Testis (tissue), 3 donors: ENCODE measurements around the gene LZTS2. TPM values are rescaled to one million over a fixed set of nuclear protein-coding genes. Genes with fewer than 3 reads are reported as not detected.
A peak's percentile ranks its signal among the peaks of the same experiment; 100 is the strongest.

Source experiments
- DNase-seq: peaks from one replicate; pipeline ENCODE4 v3.0.0-alpha.2; 2019
- H3K27ac ChIP-seq, 2 donors: fragments of 200-600 bp; sonication (generic); one replicate each; pipeline ENCODE4 v1.5.1; 2019
- H3K27me3 ChIP-seq: fragments of 200-600 bp; sonication (generic); one replicate; pipeline ENCODE4 v1.5.1; 2019
- H3K36me3 ChIP-seq: fragments of 200-600 bp; sonication (generic); one replicate; pipeline ENCODE4 v1.5.1; 2017; ENCODE audit warnings: low read depth; ENCODE audit errors: missing control alignments
- H3K4me1 ChIP-seq: fragments of 200-600 bp; sonication (generic); one replicate; pipeline ENCODE4 v1.5.1; 2019
- H3K4me3 ChIP-seq, 2 donors: fragments of 200-600 bp; sonication (generic); one replicate each; pipeline ENCODE4 v1.5.1; 2017 to 2019
- H3K9me3 ChIP-seq: fragments of 200-600 bp; sonication (generic); one replicate; pipeline ENCODE4 v1.5.1; 2017
- CTCF ChIP-seq, 3 experiments: fragments of 450-650 bp in 2 of 3; fragments of 200-600 bp in 1 of 3; sonication (generic) in 1 of 3; IDR thresholded peaks; one replicate each; pipeline ENCODE4 v1.5.1; 2016 to 2019; ENCODE audit warnings: antibody characterized with exemption in 3 of 3, mild to moderate bottlenecking in 2 of 3, moderate library complexity in 1 of 3
- POLR2A ChIP-seq: fragments of 450-650 bp; IDR thresholded peaks from one replicate; pipeline ENCODE4 v1.6.1; 2017; ENCODE audit warnings: antibody characterized with exemption, mild to moderate bottlenecking, moderate library complexity
- WGBS, 2 donors: methylation state at CpG; one replicate each; pipeline ENCODE4 v1.1.5; 2018; 5-methylcytosine and 5-hydroxymethylcytosine counted together
- intact Hi-C: fragments of 100-400 bp; cut with DNase I; formaldehyde crosslinking; loops from one replicate; pipeline ENCODE4 v1.15.1; 2023; ENCODE audit warnings: low total_unique reads
- polyA plus RNA-seq: library from polyadenylated mRNA; stranded (reverse); fragments of 350-450 nt; fragmentation: Illumina TruSeq; extraction: RNeasy Lipid Tissue Mini Kit (QIAGEN cat#74804); gene quantifications from one replicate; pipeline ENCODE4 v1.2.3, GENCODE V29; 2014; ENCODE audit warnings: low read depth, low replicate concordance; ENCODE audit not compliant: insufficient read depth
- total RNA-seq, 2 donors: library from RNA; depleted of rRNA; stranded (reverse); fragments of >200 nt; gene quantifications; one replicate each; pipeline ENCODE4 v1.2.3, GENCODE V29; 2016

The LZTS2 gene
- total and polyA plus RNA-seq, 3 donors from 2014 or later, result 65.9 to 158 (median 133) TPM

- peak; percentile 58 for DNase-seq
- intact Hi-C loops, result no loop called here
- no peaks in the 10 kb centered on the region for H3K36me3 ChIP-seq
- H3K4me3 ChIP-seq, result peak within 1 kb of the TSS; percentile 52 to 63
- peak within 1 kb of the TSS in 1 of 2 donors; percentile 11 for H3K27ac ChIP-seq
- peaks cover 21% of the 10 kb centered on the region for H3K4me1 ChIP-seq
- no peaks in the 10 kb centered on the region for H3K27me3 ChIP-seq
- WGBS, 2 donors, result 1% methylated on average over 15 to 69 of the region's 70 CpGs
- no peaks in the 10 kb centered on the region for H3K9me3 ChIP-seq
- peak; percentile 44 to 71 (median 61) for TF ChIP-seq CTCF (IDR thresholded peaks at IDR 0.05)
- no peak for TF ChIP-seq POLR2A
These were observed 30.2 kb upstream of the LZTS2 start, which contains the start of gene SEMA4G for GRCh38 chr10:100969187-100970075. Gene SEMA4G, plus strand, starts transcription at chr10:100969504. Its CDS starts 3,409 bp downstream, at chr10:100972913.

- DNase-seq, result peak; percentile 8
- no peak for TF ChIP-seq POLR2A
- TF ChIP-seq CTCF (IDR thresholded peaks at IDR 0.05), result no peak
- no peak overlapping the region for H3K27ac ChIP-seq
- peaks cover 21% of the 10 kb centered on the region for H3K4me1 ChIP-seq
- intact Hi-C loops, result no loop called here
- peak overlapping the region; percentile 52 to 63 for H3K4me3 ChIP-seq
- no peaks in the 10 kb centered on the region for H3K27me3 ChIP-seq
- H3K9me3 ChIP-seq, result no peaks in the 10 kb centered on the region
- WGBS, 2 donors, result 22 to 24% methylated on average over 13 of the region's 13 CpGs
- no peaks in the 10 kb centered on the region for H3K36me3 ChIP-seq
These were observed 29.3 kb upstream of the LZTS2 start for GRCh38 chr10:100970076-100970913.

DNA sequence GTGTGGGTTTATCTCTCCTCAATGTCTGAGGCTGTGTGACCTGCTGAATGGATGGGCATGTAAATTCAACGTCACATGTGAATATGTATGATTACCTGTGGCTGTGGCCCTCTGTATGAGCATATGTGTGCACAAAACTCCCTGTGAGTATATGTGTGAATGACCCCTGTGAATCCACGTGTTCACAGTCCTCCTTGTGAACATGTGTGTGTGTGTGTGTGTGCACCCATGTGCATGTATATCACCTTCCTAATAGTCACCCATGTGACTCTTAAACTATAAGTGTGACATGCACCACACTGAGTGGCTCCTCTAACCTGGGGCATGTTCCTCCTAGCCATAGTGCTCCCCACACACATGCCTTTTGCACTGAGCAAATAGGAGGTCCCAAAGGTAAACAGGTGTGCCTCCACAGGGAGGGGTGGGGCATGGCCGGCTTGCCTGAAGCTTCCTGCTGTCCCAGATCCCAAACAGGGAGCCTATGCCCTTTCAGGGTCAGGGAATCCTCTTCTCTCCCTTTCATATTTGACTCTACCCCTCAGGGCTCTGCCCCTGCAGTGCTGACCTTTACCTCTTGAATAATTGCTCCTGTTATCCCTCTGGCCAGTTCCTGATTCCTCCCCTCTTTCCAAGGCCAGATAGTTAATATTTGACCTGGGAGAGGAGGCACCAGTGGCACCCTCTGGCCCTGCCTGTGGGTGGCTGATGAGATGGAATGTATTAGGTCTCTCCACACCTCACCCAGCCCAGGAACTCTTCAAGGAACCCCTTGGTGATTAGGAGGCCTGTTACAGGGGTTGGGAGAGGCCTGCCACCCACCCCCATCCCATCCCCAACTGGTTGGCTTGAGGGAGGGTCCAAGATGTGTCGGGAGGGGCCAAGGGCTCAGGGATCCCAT lies 28.4 kb upstream of the LZTS2 start:
- peak; percentile 7 for DNase-seq
- TF ChIP-seq CTCF (IDR thresholded peaks at IDR 0.05) (no peak), POLR2A (no peak)
- 70 to 71% methylated on average over 3 to 4 of the region's 4 CpGs for WGBS, 2 donors
- Histone ChIP-seq H3K4me3 (no peak overlapping the region), H3K4me1 (peaks cover 21% of the 10 kb centered on the region), H3K36me3 (no peaks in the 10 kb centered on the region), H3K27ac (no peak overlapping the region), H3K27me3 (no peaks in the 10 kb centered on the region), H3K9me3 (no peaks in the 10 kb centered on the region)
- intact Hi-C loops, result no loop called here

- TF ChIP-seq POLR2A, result no peak
- TF ChIP-seq CTCF (IDR thresholded peaks at IDR 0.05), result no peak
- no peak overlapping the region for H3K4me3 ChIP-seq
- no peak overlapping the region for H3K27ac ChIP-seq
- DNase-seq, result peak; percentile 6
- WGBS, 2 donors, result 78 to 83% methylated on average over 13 of the region's 13 CpGs
- no peaks in the 10 kb centered on the region for H3K27me3 ChIP-seq
- no peaks in the 10 kb centered on the region for H3K36me3 ChIP-seq
- no peaks in the 10 kb centered on the region for H3K9me3 ChIP-seq
- intact Hi-C loops, result no loop called here
- H3K4me1 ChIP-seq, result peaks cover 21% of the 10 kb centered on the region
These were observed 27.3 kb upstream of the LZTS2 start for GRCh38 chr10:100972115-100972903.
